ENCODE data around the gene MPDZ.

- TF ChIP-seq CTCF (IDR thresholded peaks at IDR 0.05; ENCODE audit: insufficient read depth, low read length) = no peak
- TF ChIP-seq REST (IDR thresholded peaks at IDR 0.05; ENCODE audit: insufficient replicate concordance, low read depth) = no peak
Measured at GRCh38 chr9:13141629-13142028, 137.9 kb downstream of the MPDZ start.

Measured in HL-60 (cell line).